Loucy (cell line): ENCODE data around the gene HES2.

Source experiments
- H2AFZ ChIP-seq: fragments of 200-600 bp; sonication (generic); 2 replicates; pipeline ENCODE4 v1.6.0; 2016; ENCODE audit warnings: antibody characterized with exemption, mild to moderate bottlenecking, low read length, moderate library complexity
- H3F3A ChIP-seq: fragments of 200-600 bp; 2 replicates; pipeline ENCODE4 v1.6.0; 2016; ENCODE audit warnings: antibody characterized with exemption, low read depth, mild to moderate bottlenecking
- H3K27me3 ChIP-seq: fragments of 200-600 bp; sonication (generic); 2 replicates; pipeline ENCODE4 v1.6.1; 2014; ENCODE audit warnings: low read length, mild to moderate bottlenecking; ENCODE audit not compliant: insufficient read depth, poor library complexity, severe bottlenecking
- H3K36me3 ChIP-seq: fragments of 200-600 bp; sonication (generic); 2 replicates; pipeline ENCODE4 v1.6.1; 2016; ENCODE audit warnings: low read length; ENCODE audit not compliant: insufficient read depth
- H3K4me1 ChIP-seq: fragments of 200-600 bp; sonication (generic); 2 replicates; pipeline ENCODE4 v1.5.1; 2014; ENCODE audit warnings: low read length, mild to moderate bottlenecking; ENCODE audit not compliant: insufficient read depth, poor library complexity, severe bottlenecking
- H3K4me2 ChIP-seq: fragments of 200-600 bp; sonication (generic); 2 replicates; pipeline ENCODE4 v1.6.0; 2014; ENCODE audit warnings: antibody characterized with exemption, low read length, low read depth, mild to moderate bottlenecking; ENCODE audit not compliant: poor library complexity, severe bottlenecking
- H3K4me3 ChIP-seq: fragments of 200-600 bp; sonication (generic); 2 replicates; pipeline ENCODE4 v1.5.1; 2014; ENCODE audit warnings: low read length, mild to moderate bottlenecking, mixed read lengths; ENCODE audit not compliant: poor library complexity, severe bottlenecking
- H3K79me2 ChIP-seq: fragments of 200-600 bp; sonication (generic); 2 replicates; pipeline ENCODE4 v1.6.1; 2014; ENCODE audit warnings: low read length; ENCODE audit not compliant: insufficient read depth
- H3K9ac ChIP-seq: fragments of 200-600 bp; sonication (generic); 2 replicates; pipeline ENCODE4 v1.6.0; 2014; ENCODE audit warnings: mild to moderate bottlenecking, low read depth, low read length, moderate library complexity; ENCODE audit not compliant: poor library complexity, severe bottlenecking
- H3K9me2 ChIP-seq: fragments of 200-600 bp; sonication (generic); replicated peaks from 2 replicates; pipeline ENCODE4 v1.6.1; 2016; ENCODE audit warnings: low read depth, low read length, mixed read lengths
- H3K9me3 ChIP-seq: fragments of 200-600 bp; sonication (generic); 2 replicates; pipeline ENCODE4 v1.6.1; 2014; ENCODE audit warnings: mild to moderate bottlenecking, antibody characterized with exemption, low read length, low read depth; ENCODE audit not compliant: insufficient read depth
- H4K20me1 ChIP-seq: fragments of 200-600 bp; sonication (generic); 2 replicates; pipeline ENCODE4 v1.6.0; 2014; ENCODE audit warnings: antibody characterized with exemption, low read length, mild to moderate bottlenecking; ENCODE audit not compliant: insufficient read depth, poor library complexity, severe bottlenecking
- CTCF ChIP-seq: fragments of 200-600 bp; sonication (generic); conservative IDR thresholded peaks from 2 replicates; pipeline ENCODE4 v1.5.1; 2014; ENCODE audit warnings: mild to moderate bottlenecking, antibody characterized with exemption, low read length
- EZH2phosphoT487 ChIP-seq: fragments of 200-600 bp; IDR thresholded peaks from 2 replicates; pipeline ENCODE4 v1.6.1; 2018; ENCODE audit warnings: antibody characterized with exemption, mild to moderate bottlenecking, moderate library complexity, borderline replicate concordance

The HES2 gene

GRCh38 chr1:6419397-6419803 lies 319 bp downstream of the HES2 start:
- Histone ChIP-seq H3K4me2 (no peak overlapping the region), H3F3A (no peaks in the 10 kb centered on the region), H3K9me2 (no peaks in the 10 kb centered on the region), H3K4me3 (no peak overlapping the region), H2AFZ (no peak overlapping the region), H3K9ac (no peak overlapping the region), H3K9me3 (no peaks in the 10 kb centered on the region), H3K36me3 (no peaks in the 10 kb centered on the region), H3K79me2 (no peaks in the 10 kb centered on the region), H4K20me1 (no peaks in the 10 kb centered on the region), H3K4me1 (peaks cover 3% of the 10 kb centered on the region), H3K27me3 (no peaks in the 10 kb centered on the region)
- no peak for TF ChIP-seq EZH2phosphoT487
- no peak for TF ChIP-seq CTCF

DNA sequence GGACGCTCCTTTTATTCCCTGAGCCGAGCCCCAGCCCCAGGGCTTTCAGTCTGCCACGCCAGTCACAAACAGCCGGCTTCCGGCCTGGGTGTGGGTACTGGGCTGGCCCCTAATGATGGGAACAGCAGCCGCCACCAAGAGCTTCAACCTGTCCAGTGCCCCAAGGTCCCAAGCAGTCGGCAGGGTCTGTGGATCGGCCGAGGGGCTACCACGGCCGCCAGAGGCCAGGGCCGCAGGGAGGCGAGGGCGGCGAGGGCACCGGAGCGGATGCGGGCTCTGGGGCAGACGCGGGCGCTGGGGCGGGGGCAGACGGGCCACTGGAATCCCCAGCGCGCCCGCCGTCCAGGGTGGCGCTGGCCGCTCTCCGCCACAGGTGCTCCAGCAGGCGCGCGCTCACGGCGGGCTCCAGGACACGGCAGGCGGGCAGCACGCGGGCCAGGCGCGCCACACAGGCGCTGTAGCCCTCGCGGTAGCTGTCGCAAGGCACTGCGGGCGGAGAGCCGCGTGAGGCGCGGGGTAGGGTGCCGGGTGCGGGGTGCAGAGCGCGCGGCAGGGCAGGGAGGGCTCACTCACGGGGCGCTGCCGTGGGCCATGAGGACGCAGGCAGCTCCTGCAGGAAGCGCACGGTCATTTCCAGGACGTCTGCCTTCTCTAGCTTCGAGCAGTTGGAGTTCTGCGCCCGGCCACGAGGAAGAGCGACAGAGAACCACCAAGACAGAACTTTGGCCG lies 887 bp downstream of the HES2 start:
- Histone ChIP-seq H3K4me1 (peaks cover 4% of the 10 kb centered on the region), H3K4me3 (no peak overlapping the region), H3K27me3 (no peaks in the 10 kb centered on the region)

GRCh38 chr1:6417961-6418667 lies 1.6 kb downstream of the HES2 start:
- Histone ChIP-seq H3K9me2 (no peaks in the 10 kb centered on the region), H4K20me1 (no peaks in the 10 kb centered on the region), H3K9me3 (no peaks in the 10 kb centered on the region), H3K4me2 (no peak overlapping the region), H3K9ac (no peak overlapping the region), H3K79me2 (no peaks in the 10 kb centered on the region), H2AFZ (no peak overlapping the region), H3F3A (no peaks in the 10 kb centered on the region), H3K4me1 (peaks cover 4% of the 10 kb centered on the region), H3K27me3 (no peaks in the 10 kb centered on the region), H3K36me3 (no peaks in the 10 kb centered on the region), H3K4me3 (no peak overlapping the region)
- TF ChIP-seq EZH2phosphoT487 (no peak), CTCF (no peak)

More for the DNA sequence above, 887 bp downstream of the HES2 start:
- H3K9me3 ChIP-seq: no peaks in the 10 kb centered on the region
- TF ChIP-seq EZH2phosphoT487: no peak
- TF ChIP-seq CTCF: no peak
- H2AFZ ChIP-seq: no peak overlapping the region
- no peaks in the 10 kb centered on the region for H3F3A ChIP-seq
- H3K9me2 ChIP-seq: no peaks in the 10 kb centered on the region
- no peak overlapping the region for H3K4me2 ChIP-seq
- H3K9ac ChIP-seq: no peak overlapping the region
- H3K36me3 ChIP-seq: no peaks in the 10 kb centered on the region
- H4K20me1 ChIP-seq: no peaks in the 10 kb centered on the region
- H3K79me2 ChIP-seq: no peaks in the 10 kb centered on the region
